ENCODE data around the gene SPEM2.

SPEM2 gene

GRCh38 chr17:7410634-7411426 lies 14.6 kb upstream of the SPEM2 start:
- Histone ChIP-seq H3K27ac (ENCODE audit: low read depth, low read length) (no peak overlapping the region), H4K20me1 (ENCODE audit: low read depth, low read length) (no peaks in the 10 kb centered on the region), H3K4me2 (ENCODE audit: low read depth, low read length, poor library complexity, severe bottlenecking) (no peak overlapping the region), H3K79me2 (ENCODE audit: insufficient read depth, low read length) (no peaks in the 10 kb centered on the region), H3K9ac (ENCODE audit: low read length) (no peak overlapping the region), H3K9me3 (ENCODE audit: insufficient read depth, low read length) (no peaks in the 10 kb centered on the region), H3K9me2 (replicated peaks; ENCODE audit: insufficient read depth, low read length) (no peaks in the 10 kb centered on the region), H3K36me3 (ENCODE audit: low read length) (no peaks in the 10 kb centered on the region), H3K4me3 (ENCODE audit: insufficient read depth, low read length, poor library complexity, severe bottlenecking) (no peak overlapping the region), H3K27me3 (ENCODE audit: low read length) (no peaks in the 10 kb centered on the region), H2AFZ (ENCODE audit: low read depth, low read length, severe bottlenecking) (no peak overlapping the region), H3F3A (ENCODE audit: insufficient read depth) (no peaks in the 10 kb centered on the region)
- no peak for TF ChIP-seq EZH2phosphoT487 (conservative IDR thresholded peaks at IDR 0.05; ENCODE audit: low read length)
- TF ChIP-seq CTCF (IDR thresholded peaks at IDR 0.05; ENCODE audit: insufficient read depth, low read length, poor library complexity, severe bottlenecking) = no peak

- no peaks in the 10 kb centered on the region for H3K79me2 ChIP-seq (ENCODE audit: insufficient read depth, low read length)
- H3K9me3 ChIP-seq (ENCODE audit: insufficient read depth, low read length) = no peaks in the 10 kb centered on the region
- no peaks in the 10 kb centered on the region for H3K36me3 ChIP-seq (ENCODE audit: low read length)
- H3K4me3 ChIP-seq (ENCODE audit: insufficient read depth, low read length, poor library complexity, severe bottlenecking) = no peak overlapping the region
- H4K20me1 ChIP-seq (ENCODE audit: low read depth, low read length) = no peaks in the 10 kb centered on the region
- H3K4me2 ChIP-seq (ENCODE audit: low read depth, low read length, poor library complexity, severe bottlenecking) = no peak overlapping the region
- H2AFZ ChIP-seq (ENCODE audit: low read depth, low read length, severe bottlenecking) = no peak overlapping the region
- no peaks in the 10 kb centered on the region for H3K9me2 ChIP-seq (replicated peaks; ENCODE audit: insufficient read depth, low read length)
- no peak for TF ChIP-seq EZH2phosphoT487 (conservative IDR thresholded peaks at IDR 0.05; ENCODE audit: low read length)
- H3K9ac ChIP-seq (ENCODE audit: low read length) = no peak overlapping the region
- no peak overlapping the region for H3K27ac ChIP-seq (ENCODE audit: low read depth, low read length)
- H3K27me3 ChIP-seq (ENCODE audit: low read length) = no peaks in the 10 kb centered on the region
- no peaks in the 10 kb centered on the region for H3F3A ChIP-seq (ENCODE audit: insufficient read depth)
These were observed 14.0 kb upstream of the SPEM2 start for GRCh38 chr17:7411427-7411750.

- Histone ChIP-seq H3F3A (ENCODE audit: insufficient read depth) (no peaks in the 10 kb centered on the region), H3K4me3 (ENCODE audit: insufficient read depth, low read length, poor library complexity, severe bottlenecking) (no peak overlapping the region), H3K27me3 (ENCODE audit: low read length) (no peaks in the 10 kb centered on the region), H3K79me2 (ENCODE audit: insufficient read depth, low read length) (no peaks in the 10 kb centered on the region), H3K9me3 (ENCODE audit: insufficient read depth, low read length) (no peaks in the 10 kb centered on the region), H2AFZ (ENCODE audit: low read depth, low read length, severe bottlenecking) (no peak overlapping the region), H3K27ac (ENCODE audit: low read depth, low read length) (no peak overlapping the region), H3K36me3 (ENCODE audit: low read length) (no peaks in the 10 kb centered on the region), H4K20me1 (ENCODE audit: low read depth, low read length) (no peaks in the 10 kb centered on the region), H3K4me2 (ENCODE audit: low read depth, low read length, poor library complexity, severe bottlenecking) (no peak overlapping the region), H3K9ac (ENCODE audit: low read length) (no peak overlapping the region), H3K9me2 (replicated peaks; ENCODE audit: insufficient read depth, low read length) (no peaks in the 10 kb centered on the region)
- no peak for TF ChIP-seq CTCF (IDR thresholded peaks at IDR 0.05; ENCODE audit: insufficient read depth, low read length, poor library complexity, severe bottlenecking)
These were observed 11.9 kb upstream of the SPEM2 start for GRCh38 chr17:7413346-7413985.

GRCh38 chr17:7414837-7415236 lies 10.6 kb upstream of the SPEM2 start:
- Histone ChIP-seq H3K9me3 (ENCODE audit: insufficient read depth, low read length) (no peaks in the 10 kb centered on the region), H4K20me1 (ENCODE audit: low read depth, low read length) (no peaks in the 10 kb centered on the region), H3K9ac (ENCODE audit: low read length) (no peak overlapping the region), H3K4me3 (ENCODE audit: insufficient read depth, low read length, poor library complexity, severe bottlenecking) (no peak overlapping the region), H2AFZ (ENCODE audit: low read depth, low read length, severe bottlenecking) (no peak overlapping the region), H3F3A (ENCODE audit: insufficient read depth) (no peaks in the 10 kb centered on the region), H3K27me3 (ENCODE audit: low read length) (no peaks in the 10 kb centered on the region), H3K9me2 (replicated peaks; ENCODE audit: insufficient read depth, low read length) (no peaks in the 10 kb centered on the region), H3K36me3 (ENCODE audit: low read length) (no peaks in the 10 kb centered on the region), H3K79me2 (ENCODE audit: insufficient read depth, low read length) (no peaks in the 10 kb centered on the region), H3K4me2 (ENCODE audit: low read depth, low read length, poor library complexity, severe bottlenecking) (no peak overlapping the region), H3K27ac (ENCODE audit: low read depth, low read length) (no peak overlapping the region)
- no peak for TF ChIP-seq CTCF (IDR thresholded peaks at IDR 0.05; ENCODE audit: insufficient read depth, low read length, poor library complexity, severe bottlenecking)
- TF ChIP-seq EZH2phosphoT487 (conservative IDR thresholded peaks at IDR 0.05; ENCODE audit: low read length) = no peak

Data from SU-DHL-6 (cell line).